ENCODE data around the gene SYTL4. TPM values are rescaled to one million over a fixed set of nuclear protein-coding genes. Genes with fewer than 3 reads are reported as not detected.

SYTL4 gene
- total RNA-seq, 1 donor from 2014 or later, result 5.9 TPM

DNA sequence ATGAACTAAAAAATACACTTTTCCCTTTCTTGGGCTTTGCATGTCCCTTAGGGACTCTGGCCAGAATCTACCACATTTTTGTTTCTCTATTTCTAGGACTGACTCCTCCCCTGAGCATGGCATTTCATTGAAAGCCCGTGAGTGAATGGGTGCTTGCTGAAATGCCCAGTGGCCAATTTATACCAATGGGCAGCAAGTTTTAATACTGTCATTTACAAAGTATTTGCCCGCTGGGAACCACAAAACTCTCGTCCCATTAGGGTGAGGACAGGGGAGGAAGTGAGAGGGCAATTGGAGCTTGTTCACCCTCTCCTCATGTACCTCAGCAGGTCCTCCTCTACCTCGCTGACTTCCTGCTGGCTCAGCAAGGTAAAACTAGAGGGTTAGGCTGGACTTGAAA, 86.8 kb downstream of the SYTL4 start:
- Mint-ChIP-seq H3K36me3 (ENCODE audit: low read depth) (no peaks in the 10 kb centered on the region), H3K4me3 (ENCODE audit: unreplicated experiment) (peak overlapping the region; percentile 57), H3K9me3 (ENCODE audit: low read depth) (peaks cover 6% of the 10 kb centered on the region), H3K27ac (ENCODE audit: unreplicated experiment) (peak overlapping the region; percentile 91), H3K27me3 (ENCODE audit: low read depth) (no peaks in the 10 kb centered on the region), H3K4me1 (ENCODE audit: low read depth) (peaks cover 65% of the 10 kb centered on the region)
- TF ChIP-seq, protein P1, sequence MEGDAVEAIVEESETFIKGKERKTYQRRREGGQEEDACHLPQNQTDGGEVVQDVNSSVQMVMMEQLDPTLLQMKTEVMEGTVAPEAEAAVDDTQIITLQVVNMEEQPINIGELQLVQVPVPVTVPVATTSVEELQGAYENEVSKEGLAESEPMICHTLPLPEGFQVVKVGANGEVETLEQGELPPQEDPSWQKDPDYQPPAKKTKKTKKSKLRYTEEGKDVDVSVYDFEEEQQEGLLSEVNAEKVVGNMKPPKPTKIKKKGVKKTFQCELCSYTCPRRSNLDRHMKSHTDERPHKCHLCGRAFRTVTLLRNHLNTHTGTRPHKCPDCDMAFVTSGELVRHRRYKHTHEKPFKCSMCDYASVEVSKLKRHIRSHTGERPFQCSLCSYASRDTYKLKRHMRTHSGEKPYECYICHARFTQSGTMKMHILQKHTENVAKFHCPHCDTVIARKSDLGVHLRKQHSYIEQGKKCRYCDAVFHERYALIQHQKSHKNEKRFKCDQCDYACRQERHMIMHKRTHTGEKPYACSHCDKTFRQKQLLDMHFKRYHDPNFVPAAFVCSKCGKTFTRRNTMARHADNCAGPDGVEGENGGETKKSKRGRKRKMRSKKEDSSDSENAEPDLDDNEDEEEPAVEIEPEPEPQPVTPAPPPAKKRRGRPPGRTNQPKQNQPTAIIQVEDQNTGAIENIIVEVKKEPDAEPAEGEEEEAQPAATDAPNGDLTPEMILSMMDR (IDR thresholded peaks at IDR 0.05), result no peak
- DNase-seq (ENCODE audit: low spot score), result no peak

DNA sequence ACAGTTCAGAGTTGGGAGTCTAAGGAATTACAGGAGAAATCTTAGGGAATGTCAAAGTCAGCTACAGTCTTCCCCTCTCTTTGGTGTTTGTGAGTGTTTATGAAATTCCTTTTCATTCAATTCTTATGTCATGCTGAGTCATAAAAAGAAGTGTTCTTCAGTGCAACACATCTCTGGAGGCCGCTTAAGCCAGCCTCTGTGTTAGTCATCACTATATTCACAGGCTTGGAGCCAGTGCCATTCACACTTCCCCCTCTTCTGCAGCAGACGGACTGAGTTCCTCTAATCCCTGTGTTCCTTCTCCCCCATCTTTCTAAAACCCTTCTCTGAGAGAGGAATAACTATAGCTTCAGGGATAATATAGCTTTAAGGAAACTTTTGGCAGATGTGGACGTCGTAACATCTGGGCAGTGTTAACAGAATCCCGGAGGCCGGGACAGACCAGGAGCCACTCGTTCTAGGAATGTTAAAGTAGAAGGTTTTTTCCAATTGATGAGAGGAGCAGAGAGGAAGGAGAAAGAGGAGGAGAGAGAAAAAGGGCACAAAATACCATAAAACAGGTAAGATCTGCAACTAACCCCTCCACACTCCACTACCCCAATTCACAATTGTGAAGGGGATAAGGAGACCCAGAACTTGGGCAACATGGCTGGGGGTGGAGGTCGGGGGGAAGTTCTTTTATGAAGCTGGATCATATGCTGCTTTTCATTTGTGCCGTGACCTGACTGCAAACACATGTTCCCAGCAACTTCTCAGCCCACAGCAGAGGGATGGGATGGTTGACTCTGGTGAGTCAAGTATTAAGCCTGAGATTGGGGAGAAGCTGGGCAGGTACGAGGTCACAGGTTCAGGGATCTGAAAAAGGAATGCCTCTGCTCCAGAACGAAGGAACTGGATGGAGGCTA, 87.7 kb downstream of the SYTL4 start, which contains the start of gene SRPX2:
SRPX2 (plus strand) TSS at position 244 of the 905 bp plus-strand sequence. CDS start 2,124 bp downstream, outside the sequence.
- H3K4me3 Mint-ChIP-seq (ENCODE audit: unreplicated experiment), result peak within 1 kb of the TSS; percentile 57

DNA sequence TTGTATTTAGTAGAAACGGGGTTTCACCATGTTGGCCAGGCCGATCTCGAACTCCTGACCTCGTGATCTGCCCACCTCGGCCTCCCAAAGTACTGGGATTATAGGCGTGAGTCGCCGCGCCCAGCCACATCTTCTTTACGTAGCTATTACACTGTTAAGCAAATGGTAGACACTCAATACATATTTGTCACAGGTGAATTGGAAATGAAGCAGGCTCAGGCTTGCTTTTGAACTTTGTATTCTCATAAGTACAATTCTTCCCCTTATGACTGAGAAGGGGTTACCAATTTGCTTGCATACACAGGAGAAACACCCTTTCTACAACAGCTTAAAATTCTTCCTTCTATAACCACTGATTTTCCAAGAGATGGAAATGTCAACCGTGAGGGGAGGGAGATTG, 88.7 kb downstream of the SYTL4 start:
- H3K9me3 Mint-ChIP-seq (ENCODE audit: low read depth), result peaks cover 6% of the 10 kb centered on the region
- no peaks in the 10 kb centered on the region for H3K27me3 Mint-ChIP-seq (ENCODE audit: low read depth)
- no peaks in the 10 kb centered on the region for H3K36me3 Mint-ChIP-seq (ENCODE audit: low read depth)
- peaks cover 52% of the 10 kb centered on the region for H3K4me1 Mint-ChIP-seq (ENCODE audit: low read depth)
- H3K27ac Mint-ChIP-seq (ENCODE audit: unreplicated experiment), result peak overlapping the region; percentile 95
- TF ChIP-seq, protein P1 (IDR thresholded peaks at IDR 0.05), result no peak
- H3K4me3 Mint-ChIP-seq (ENCODE audit: unreplicated experiment), result no peak overlapping the region
- no peak for DNase-seq (ENCODE audit: low spot score)

More for the DNA sequence above, 87.7 kb downstream of the SYTL4 start, which contains the start of gene SRPX2:
- Mint-ChIP-seq H3K4me1 (ENCODE audit: low read depth) (peaks cover 58% of the 10 kb centered on the region), H3K27ac (ENCODE audit: unreplicated experiment) (peak within 1 kb of the TSS; percentile 95), H3K36me3 (ENCODE audit: low read depth) (no peaks in the 10 kb centered on the region), H3K27me3 (ENCODE audit: low read depth) (no peaks in the 10 kb centered on the region), H3K9me3 (ENCODE audit: low read depth) (peaks cover 6% of the 10 kb centered on the region)
- no peak for DNase-seq (ENCODE audit: low spot score)
- TF ChIP-seq, protein P1 (IDR thresholded peaks at IDR 0.05), result no peak

DNA sequence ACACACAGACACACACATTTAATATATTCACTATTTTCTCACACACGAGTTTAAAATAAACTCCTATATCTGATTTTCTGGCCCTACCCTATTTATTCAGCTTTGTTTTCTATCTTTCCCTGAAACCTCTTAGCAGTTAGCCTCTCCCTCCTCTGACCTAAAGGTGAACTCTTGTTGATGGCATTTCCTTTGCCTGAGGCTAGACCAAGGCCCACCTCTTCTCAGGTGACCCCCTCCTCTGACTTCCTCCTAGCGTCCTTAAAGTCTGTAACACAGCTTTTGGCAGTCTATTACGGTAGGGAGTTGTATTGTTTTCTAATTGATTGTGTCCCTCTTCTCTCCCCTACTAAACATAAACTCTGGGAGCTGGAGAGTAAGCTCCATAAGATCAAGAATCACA, 89.6 kb downstream of the SYTL4 start:
- Mint-ChIP-seq H3K4me3 (ENCODE audit: unreplicated experiment) (no peak overlapping the region), H3K9me3 (ENCODE audit: low read depth) (peaks cover 6% of the 10 kb centered on the region), H3K36me3 (ENCODE audit: low read depth) (no peaks in the 10 kb centered on the region), H3K27me3 (ENCODE audit: low read depth) (no peaks in the 10 kb centered on the region), H3K27ac (ENCODE audit: unreplicated experiment) (no peak overlapping the region), H3K4me1 (ENCODE audit: low read depth) (peaks cover 46% of the 10 kb centered on the region)
- TF ChIP-seq, protein P1 (IDR thresholded peaks at IDR 0.05), result no peak
- no peak for DNase-seq (ENCODE audit: low spot score)

DNA sequence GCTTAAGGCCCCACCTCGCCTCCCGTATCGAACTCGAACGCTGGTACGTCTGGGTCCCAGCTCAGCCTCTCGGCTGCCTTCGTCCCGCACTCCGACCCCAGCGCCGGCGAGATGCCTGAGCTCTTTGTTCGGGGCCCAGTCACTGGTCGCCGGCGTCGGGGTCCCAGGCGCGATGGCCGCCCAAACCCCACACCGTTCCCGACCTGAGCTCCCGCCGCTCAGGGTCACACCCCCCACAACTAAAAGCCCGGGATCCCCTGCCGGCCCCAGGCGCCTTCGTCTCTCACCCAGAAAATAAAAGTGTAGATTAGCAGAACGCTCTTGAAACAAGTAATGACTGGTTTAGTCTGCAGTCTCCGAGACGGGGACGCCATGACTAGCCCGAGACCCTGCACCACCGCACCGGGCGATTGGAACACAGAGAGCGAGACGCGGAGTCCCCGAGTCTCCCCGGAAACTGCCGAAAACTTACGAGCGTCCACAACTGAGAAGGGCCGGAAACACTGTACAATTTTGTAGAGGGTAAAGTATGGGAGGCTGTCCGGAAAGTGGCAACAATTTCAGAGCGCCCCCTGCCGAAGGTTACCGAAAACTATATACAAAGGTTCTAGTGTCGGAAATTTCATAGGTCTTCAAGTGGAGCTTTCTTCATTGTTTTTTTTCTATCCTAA, 95.5 kb downstream of the SYTL4 start, which contains the start of gene TSPAN6:
TSPAN6 (minus strand) TSS at position 486 of the 671 bp plus-strand sequence; CDS start at position 374, 112 bp downstream.
- TF ChIP-seq, protein P1 (IDR thresholded peaks at IDR 0.05), result peak; percentile 83

More for the DNA sequence above, 95.5 kb downstream of the SYTL4 start, which contains the start of gene TSPAN6:
- no peaks in the 10 kb centered on the region for H3K27me3 Mint-ChIP-seq (ENCODE audit: low read depth)
- peak within 1 kb of the TSS; percentile 95 for H3K4me3 Mint-ChIP-seq (ENCODE audit: unreplicated experiment)
- H3K4me1 Mint-ChIP-seq (ENCODE audit: low read depth), result peaks cover 21% of the 10 kb centered on the region
- DNase-seq (ENCODE audit: low spot score), result no peak
- peaks cover 4% of the 10 kb centered on the region for H3K9me3 Mint-ChIP-seq (ENCODE audit: low read depth)
- no peaks in the 10 kb centered on the region for H3K36me3 Mint-ChIP-seq (ENCODE audit: low read depth)
- peak within 1 kb of the TSS; percentile 94 for H3K27ac Mint-ChIP-seq (ENCODE audit: unreplicated experiment)
